ENCODE measurements around the gene RMI2. TPM values are rescaled to one million over a fixed set of nuclear protein-coding genes. Genes with fewer than 3 reads are reported as not detected.

RMI2 gene
- total RNA-seq, 2 experiments from 2014 or later, result 50.1 to 56.1 TPM

- Mint-ChIP-seq H3K9me3 (no peaks in the 10 kb centered on the region), H3K27me3 (no peaks in the 10 kb centered on the region), H3K4me1 (peaks cover 3% of the 10 kb centered on the region), H3K4me3 (no peak overlapping the region), H3K27ac (no peak overlapping the region), H3K36me3 (no peaks in the 10 kb centered on the region)
- DNase-seq, result no peak
Observed at GRCh38 chr16:11389631-11390565, 44.6 kb downstream of the RMI2 start.

GRCh38 chr16:11390573-11391495, 45.6 kb downstream of the RMI2 start:
- no peak for DNase-seq
- no peaks in the 10 kb centered on the region for H3K9me3 Mint-ChIP-seq
- peaks cover 3% of the 10 kb centered on the region for H3K4me1 Mint-ChIP-seq
- no peaks in the 10 kb centered on the region for H3K36me3 Mint-ChIP-seq
- H3K27me3 Mint-ChIP-seq, result no peaks in the 10 kb centered on the region
- H3K4me3 Mint-ChIP-seq, result no peak overlapping the region
- no peak overlapping the region for H3K27ac Mint-ChIP-seq

GRCh38 chr16:11391576-11391975, 46.3 kb downstream of the RMI2 start:
- no peaks in the 10 kb centered on the region for H3K36me3 Mint-ChIP-seq
- no peaks in the 10 kb centered on the region for H3K9me3 Mint-ChIP-seq
- no peak overlapping the region for H3K27ac Mint-ChIP-seq
- no peaks in the 10 kb centered on the region for H3K27me3 Mint-ChIP-seq
- no peak overlapping the region for H3K4me3 Mint-ChIP-seq
- no peak for DNase-seq
- peaks cover 3% of the 10 kb centered on the region for H3K4me1 Mint-ChIP-seq

GRCh38 chr16:11392041-11392581, 46.9 kb downstream of the RMI2 start:
- DNase-seq, result no peak
- Mint-ChIP-seq H3K36me3 (no peaks in the 10 kb centered on the region), H3K4me3 (no peak overlapping the region), H3K9me3 (no peaks in the 10 kb centered on the region), H3K27me3 (no peaks in the 10 kb centered on the region), H3K4me1 (peaks cover 3% of the 10 kb centered on the region), H3K27ac (no peak overlapping the region)

GRCh38 chr16:11393366-11393765, 48.1 kb downstream of the RMI2 start:
- no peak for DNase-seq
- Mint-ChIP-seq H3K4me3 (no peak overlapping the region), H3K27ac (no peak overlapping the region), H3K36me3 (no peaks in the 10 kb centered on the region), H3K9me3 (no peaks in the 10 kb centered on the region), H3K27me3 (no peaks in the 10 kb centered on the region), H3K4me1 (no peaks in the 10 kb centered on the region)

GRCh38 chr16:11393861-11394592, 48.8 kb downstream of the RMI2 start:
- Mint-ChIP-seq H3K27ac (no peak overlapping the region), H3K9me3 (no peaks in the 10 kb centered on the region), H3K4me3 (no peak overlapping the region), H3K27me3 (no peaks in the 10 kb centered on the region), H3K36me3 (no peaks in the 10 kb centered on the region), H3K4me1 (no peaks in the 10 kb centered on the region)
- DNase-seq, result no peak

- no peak overlapping the region for H3K4me3 Mint-ChIP-seq
- H3K9me3 Mint-ChIP-seq, result no peaks in the 10 kb centered on the region
- H3K36me3 Mint-ChIP-seq, result no peaks in the 10 kb centered on the region
Observed at GRCh38 chr16:11394593-11394960, 49.3 kb downstream of the RMI2 start.

GRCh38 chr16:11395008-11395948, 50.0 kb downstream of the RMI2 start:
- no peak overlapping the region for H3K27ac Mint-ChIP-seq

More at GRCh38 chr16:11394593-11394960, 49.3 kb downstream of the RMI2 start:
- no peak for DNase-seq
- H3K27ac Mint-ChIP-seq, result no peak overlapping the region
- no peaks in the 10 kb centered on the region for H3K27me3 Mint-ChIP-seq
- H3K4me1 Mint-ChIP-seq, result no peaks in the 10 kb centered on the region

GRCh38 chr16:11395949-11396240, 50.6 kb downstream of the RMI2 start:
- Mint-ChIP-seq H3K9me3 (no peaks in the 10 kb centered on the region), H3K27me3 (no peaks in the 10 kb centered on the region), H3K4me1 (no peaks in the 10 kb centered on the region), H3K27ac (no peak overlapping the region), H3K4me3 (no peak overlapping the region), H3K36me3 (no peaks in the 10 kb centered on the region)
- DNase-seq, result no peak

More at GRCh38 chr16:11395008-11395948, 50.0 kb downstream of the RMI2 start:
- Mint-ChIP-seq H3K4me3 (no peak overlapping the region), H3K27me3 (no peaks in the 10 kb centered on the region), H3K9me3 (no peaks in the 10 kb centered on the region), H3K4me1 (no peaks in the 10 kb centered on the region), H3K36me3 (no peaks in the 10 kb centered on the region)
- no peak for DNase-seq

- H3K27me3 Mint-ChIP-seq, result no peaks in the 10 kb centered on the region
- peak; percentile 60 for DNase-seq
- H3K27ac Mint-ChIP-seq, result no peak overlapping the region
- H3K4me1 Mint-ChIP-seq, result no peaks in the 10 kb centered on the region
- no peak overlapping the region for H3K4me3 Mint-ChIP-seq
- no peaks in the 10 kb centered on the region for H3K9me3 Mint-ChIP-seq
- H3K36me3 Mint-ChIP-seq, result no peaks in the 10 kb centered on the region
Observed at GRCh38 chr16:11396241-11397048, 51.2 kb downstream of the RMI2 start.

GRCh38 chr16:11398136-11398535, 52.9 kb downstream of the RMI2 start:
- H3K27ac Mint-ChIP-seq, result no peak overlapping the region
- H3K4me3 Mint-ChIP-seq, result no peak overlapping the region
- no peaks in the 10 kb centered on the region for H3K27me3 Mint-ChIP-seq
- H3K9me3 Mint-ChIP-seq, result no peaks in the 10 kb centered on the region
- DNase-seq, result no peak
- H3K4me1 Mint-ChIP-seq, result no peaks in the 10 kb centered on the region
- H3K36me3 Mint-ChIP-seq, result no peaks in the 10 kb centered on the region

- H3K4me1 Mint-ChIP-seq, result no peaks in the 10 kb centered on the region
- H3K27me3 Mint-ChIP-seq, result no peaks in the 10 kb centered on the region
- no peak overlapping the region for H3K27ac Mint-ChIP-seq
- DNase-seq, result no peak
- no peak overlapping the region for H3K4me3 Mint-ChIP-seq
- H3K9me3 Mint-ChIP-seq, result no peaks in the 10 kb centered on the region
- H3K36me3 Mint-ChIP-seq, result no peaks in the 10 kb centered on the region
Observed at GRCh38 chr16:11398851-11399250, 53.6 kb downstream of the RMI2 start.

- Mint-ChIP-seq H3K4me3 (no peak overlapping the region), H3K27ac (no peak overlapping the region), H3K9me3 (no peaks in the 10 kb centered on the region)
Observed at GRCh38 chr16:11399261-11399831, 54.1 kb downstream of the RMI2 start.

More at GRCh38 chr16:11399261-11399831, 54.1 kb downstream of the RMI2 start:
- no peak for DNase-seq
- Mint-ChIP-seq H3K4me1 (no peaks in the 10 kb centered on the region), H3K36me3 (no peaks in the 10 kb centered on the region), H3K27me3 (no peaks in the 10 kb centered on the region)
